ENCODE results near the gene ZNF75A.

The ZNF75A gene

GRCh38 chr16:3285131-3285530 is 20.2 kb upstream of the ZNF75A start:
- in situ Hi-C loops (cut with HindIII; ENCODE audit: low sequenced_read_pairs), result no loop called here

- in situ Hi-C loops (cut with HindIII; ENCODE audit: low sequenced_read_pairs), result loop anchor here (10.0 kb wide), 1 partner anchor 65 kb away; the partner anchor contains the start of gene OR2C1
Measured at GRCh38 chr16:3289998-3290673, 15.2 kb upstream of the ZNF75A start.

- in situ Hi-C loops (cut with HindIII; ENCODE audit: low sequenced_read_pairs), result loop anchor here (10.0 kb wide), 1 partner anchor 62 kb away; the partner anchor contains the start of gene OR2C1
Measured at GRCh38 chr16:3292604-3293003, 12.7 kb upstream of the ZNF75A start.

GRCh38 chr16:3295209-3295608 is 10.1 kb upstream of the ZNF75A start:
- in situ Hi-C loops (cut with HindIII; ENCODE audit: low sequenced_read_pairs), result loop anchor here (10.0 kb wide), 1 partner anchor 60 kb away; the partner anchor contains the start of gene OR2C1

GRCh38 chr16:3295783-3296182 is 9.5 kb upstream of the ZNF75A start:
- in situ Hi-C loops (cut with HindIII; ENCODE audit: low sequenced_read_pairs), result loop anchor here (10.0 kb wide), 1 partner anchor 59 kb away; the partner anchor contains the start of gene OR2C1

- in situ Hi-C loops (cut with HindIII; ENCODE audit: low sequenced_read_pairs), result no loop called here
Measured at GRCh38 chr16:3304370-3304769, 927 bp upstream of the ZNF75A start.

GRCh38 chr16:3306078-3306477 is 781 bp downstream of the ZNF75A start:
- in situ Hi-C loops (cut with HindIII; ENCODE audit: low sequenced_read_pairs), result no loop called here

GRCh38 chr16:3311496-3311895 is 6.2 kb downstream of the ZNF75A start:
- in situ Hi-C loops (cut with HindIII; ENCODE audit: low sequenced_read_pairs), result no loop called here

- in situ Hi-C loops (cut with HindIII; ENCODE audit: low sequenced_read_pairs), result loop anchor here (5.0 kb wide), 2 partner anchors 35 to 85 kb away; partner anchors contain the start of genes ZNF174 and ZSCAN32
Measured at GRCh38 chr16:3317315-3317999, 12.2 kb downstream of the ZNF75A start.

GRCh38 chr16:3321816-3322215 is 16.5 kb downstream of the ZNF75A start:
- in situ Hi-C loops (cut with HindIII; ENCODE audit: low sequenced_read_pairs), result no loop called here

GRCh38 chr16:3327514-3327913 is 22.2 kb downstream of the ZNF75A start:
- in situ Hi-C loops (cut with HindIII; ENCODE audit: low sequenced_read_pairs), result no loop called here

GRCh38 chr16:3328104-3328503 is 22.8 kb downstream of the ZNF75A start:
- in situ Hi-C loops (cut with HindIII; ENCODE audit: low sequenced_read_pairs), result no loop called here

- in situ Hi-C loops (cut with HindIII; ENCODE audit: low sequenced_read_pairs), result no loop called here
Measured at GRCh38 chr16:3328643-3329042, 23.3 kb downstream of the ZNF75A start.

GRCh38 chr16:3346041-3346440 is 40.7 kb downstream of the ZNF75A start:
- in situ Hi-C loops (cut with HindIII; ENCODE audit: low sequenced_read_pairs), result no loop called here

GRCh38 chr16:3347586-3347985 is 42.3 kb downstream of the ZNF75A start:
- in situ Hi-C loops (cut with HindIII; ENCODE audit: low sequenced_read_pairs), result no loop called here

- in situ Hi-C loops (cut with HindIII; ENCODE audit: low sequenced_read_pairs), result no loop called here
Measured at GRCh38 chr16:3348547-3349167, 43.4 kb downstream of the ZNF75A start.

- in situ Hi-C loops (cut with HindIII; ENCODE audit: low sequenced_read_pairs), result no loop called here
Measured at GRCh38 chr16:3349175-3349574, 43.9 kb downstream of the ZNF75A start.

GRCh38 chr16:3355589-3355988 is 50.3 kb downstream of the ZNF75A start, which contains the start of gene OR2C1:
Gene OR2C1, plus strand, starts transcription at chr16:3355889. Its CDS starts 52 bp downstream, at chr16:3355941.
- in situ Hi-C loops (cut with HindIII; ENCODE audit: low sequenced_read_pairs), result loop anchor here (10.0 kb wide), 2 partner anchors 59 to 61 kb away; no protein-coding TSS in a partner anchor

- in situ Hi-C loops (cut with HindIII; ENCODE audit: low sequenced_read_pairs), result loop anchor here (10.0 kb wide), 2 partner anchors 59 to 61 kb away; no protein-coding TSS in a partner anchor
Measured at GRCh38 chr16:3356118-3356517, 50.8 kb downstream of the ZNF75A start.

- in situ Hi-C loops (cut with HindIII; ENCODE audit: low sequenced_read_pairs), result loop anchor here (10.0 kb wide), 2 partner anchors 56 to 64 kb away; no protein-coding TSS in a partner anchor
Measured at GRCh38 chr16:3358871-3359270, 53.6 kb downstream of the ZNF75A start.

GRCh38 chr16:3362931-3363330 is 57.6 kb downstream of the ZNF75A start:
- in situ Hi-C loops (cut with HindIII; ENCODE audit: low sequenced_read_pairs), result no loop called here
